GM19240 (cell line): ENCODE measurements around the gene PRORP.
"Not testable (repeated sequence)": the region's sequence is repeated elsewhere in the genome, so short reads cannot be mapped to it uniquely, and the experiment has no call there.

Experiments used
- DNase-seq: peaks from one replicate; pipeline ENCODE4 v3.0.0; 2011; ENCODE audit warnings: low spot score; ENCODE audit not compliant: insufficient read length

The PRORP gene

GRCh38 chr14:35121887-35122695 is at the start of gene PRORP, which contains the start of gene PPP2R3C:
TSS of gene PRORP (plus strand) at chr14:35122552. CDS start at chr14:35123246, 694 bp downstream.
TSS of gene PPP2R3C (minus strand) at chr14:35121990. CDS start at chr14:35121959, 31 bp downstream.
- DNase-seq, result peak; percentile 80

- no peak for DNase-seq
Observed at GRCh38 chr14:35073486-35073885, 48.9 kb upstream of the PRORP start.

- no peak for DNase-seq
Observed at GRCh38 chr14:35078082-35078481, 44.3 kb upstream of the PRORP start.

GRCh38 chr14:35079742-35080141 is 42.6 kb upstream of the PRORP start:
- DNase-seq, result no peak

DNA sequence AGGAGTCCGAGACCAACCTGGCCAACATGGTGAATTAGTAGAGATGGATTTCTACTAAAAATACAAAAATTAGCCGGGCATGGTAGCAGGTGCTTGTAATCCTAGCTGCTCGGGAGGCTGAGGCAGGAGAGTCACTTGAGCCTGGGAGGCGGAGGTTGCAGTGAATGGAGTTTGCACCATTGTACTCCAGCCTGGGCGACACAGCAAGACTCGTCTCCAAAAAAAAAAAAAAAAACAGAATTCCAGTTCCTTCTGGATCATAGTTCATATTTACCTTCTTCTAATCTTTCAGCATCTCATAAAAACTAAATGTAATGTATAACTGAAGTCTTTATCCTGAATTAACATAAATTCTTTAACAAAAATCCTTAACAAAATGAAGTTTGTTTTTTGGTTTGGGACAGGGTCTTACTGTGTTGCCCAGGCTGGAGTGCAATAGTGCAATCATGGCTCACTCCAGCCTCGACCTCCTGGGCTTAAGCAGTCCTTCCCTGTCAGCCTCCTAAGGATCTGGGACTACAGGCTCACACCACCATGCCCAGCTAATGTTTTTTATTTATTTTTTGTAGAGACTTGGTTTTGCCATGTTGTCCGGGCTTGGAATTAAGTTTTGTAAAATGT is 38.7 kb upstream of the PRORP start:
- no peak for DNase-seq

- no peak for DNase-seq
Observed at GRCh38 chr14:35085441-35085840, 36.9 kb upstream of the PRORP start.

- no peak for DNase-seq
Observed at GRCh38 chr14:35088514-35088913, 33.8 kb upstream of the PRORP start.

GRCh38 chr14:35094645-35095044 is 27.7 kb upstream of the PRORP start:
- not testable (repeated sequence) for DNase-seq

DNA sequence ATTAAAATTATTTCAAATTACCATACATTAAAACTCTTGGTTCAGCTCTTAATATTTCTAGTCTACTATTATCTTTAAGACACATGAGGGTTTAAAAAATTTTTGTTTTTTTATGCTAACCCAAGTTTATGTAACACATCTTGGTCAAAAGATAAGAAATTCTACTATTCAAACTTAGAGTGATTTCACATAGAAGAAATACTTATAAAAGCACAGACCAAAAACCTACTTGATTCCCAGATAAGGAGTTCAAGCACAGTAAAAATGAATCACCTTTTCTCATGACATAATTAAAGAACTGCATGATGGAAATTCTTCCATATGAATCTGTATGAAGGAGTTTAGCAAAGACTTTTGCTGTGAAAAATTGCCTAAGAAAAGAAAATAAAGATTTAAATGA is 14.5 kb upstream of the PRORP start:
- DNase-seq, result no peak

DNA sequence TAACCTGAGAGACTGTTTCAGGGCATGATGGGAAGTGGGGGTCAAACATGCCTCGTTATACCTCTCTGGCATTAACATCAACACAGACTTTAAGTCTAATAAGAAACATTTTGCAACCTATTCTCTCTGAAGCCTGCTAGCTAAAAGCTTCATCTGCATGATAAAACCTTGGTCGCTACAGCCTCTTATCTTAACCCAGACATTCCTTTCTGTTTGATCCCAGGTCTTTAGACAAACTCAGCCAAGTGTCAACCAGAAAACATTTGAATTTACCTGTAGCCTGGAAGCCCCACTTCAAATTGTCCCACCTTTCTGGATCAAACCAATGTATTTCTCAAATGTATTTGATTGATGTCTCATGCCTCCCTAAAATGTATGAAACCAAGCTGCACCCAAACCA is 9.7 kb upstream of the PRORP start:
- DNase-seq, result no peak

DNA sequence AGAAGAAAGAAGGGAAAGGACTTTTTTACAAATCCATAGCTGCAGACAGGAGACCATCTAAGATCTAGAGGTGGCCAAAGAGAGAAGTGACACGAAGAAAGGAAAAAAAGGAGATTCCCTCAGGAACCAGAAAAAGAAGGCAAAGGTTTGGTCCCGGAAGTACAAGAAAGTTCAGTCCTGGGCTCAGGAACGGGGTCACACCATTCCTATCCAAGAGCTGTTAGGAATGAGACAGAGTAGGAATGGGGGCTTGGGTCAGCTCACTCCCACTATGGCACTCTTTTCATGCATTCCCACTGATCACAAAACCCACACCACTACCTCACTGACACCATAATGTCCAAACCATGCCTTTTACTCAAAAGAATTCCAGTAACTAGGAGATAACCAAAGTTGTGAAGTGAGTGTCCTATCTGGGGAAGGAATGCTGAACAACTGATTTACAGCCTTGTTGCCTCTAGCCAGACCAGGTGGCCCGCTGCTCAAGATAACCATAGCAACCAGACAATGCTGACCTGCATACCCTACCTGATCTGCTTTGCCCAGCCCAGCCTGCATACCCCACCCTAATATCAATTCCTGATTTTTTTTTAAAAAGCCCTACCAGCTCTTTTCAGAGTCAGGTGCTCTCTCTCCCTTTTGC is 8.9 kb upstream of the PRORP start:
- DNase-seq, result no peak

DNA sequence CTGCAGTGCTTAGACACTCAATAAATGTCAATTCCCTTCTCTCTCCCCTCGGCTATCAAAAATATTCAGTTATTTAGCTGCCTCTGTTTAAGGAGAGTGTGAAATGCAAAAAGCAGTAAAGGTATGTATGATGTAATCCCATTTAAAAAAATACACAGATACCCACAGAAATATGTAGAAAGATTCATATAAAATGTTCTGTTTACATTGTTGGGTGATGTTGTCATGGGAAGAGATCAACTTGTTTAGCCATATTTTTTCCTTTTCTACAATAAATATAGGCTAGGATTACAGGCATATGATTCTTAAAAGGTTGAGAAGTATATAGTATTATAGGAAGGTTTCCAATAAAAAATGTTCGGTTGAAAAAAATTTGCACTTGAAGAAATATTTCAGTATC is 8.3 kb upstream of the PRORP start:
- DNase-seq, result no peak

GRCh38 chr14:35116242-35116641 is 6.1 kb upstream of the PRORP start:
- DNase-seq, result no peak

- no peak for DNase-seq
Observed at GRCh38 chr14:35117112-35117511, 5.2 kb upstream of the PRORP start.

- no peak for DNase-seq
Observed at GRCh38 chr14:35121026-35121886, 1.1 kb upstream of the PRORP start.

DNA sequence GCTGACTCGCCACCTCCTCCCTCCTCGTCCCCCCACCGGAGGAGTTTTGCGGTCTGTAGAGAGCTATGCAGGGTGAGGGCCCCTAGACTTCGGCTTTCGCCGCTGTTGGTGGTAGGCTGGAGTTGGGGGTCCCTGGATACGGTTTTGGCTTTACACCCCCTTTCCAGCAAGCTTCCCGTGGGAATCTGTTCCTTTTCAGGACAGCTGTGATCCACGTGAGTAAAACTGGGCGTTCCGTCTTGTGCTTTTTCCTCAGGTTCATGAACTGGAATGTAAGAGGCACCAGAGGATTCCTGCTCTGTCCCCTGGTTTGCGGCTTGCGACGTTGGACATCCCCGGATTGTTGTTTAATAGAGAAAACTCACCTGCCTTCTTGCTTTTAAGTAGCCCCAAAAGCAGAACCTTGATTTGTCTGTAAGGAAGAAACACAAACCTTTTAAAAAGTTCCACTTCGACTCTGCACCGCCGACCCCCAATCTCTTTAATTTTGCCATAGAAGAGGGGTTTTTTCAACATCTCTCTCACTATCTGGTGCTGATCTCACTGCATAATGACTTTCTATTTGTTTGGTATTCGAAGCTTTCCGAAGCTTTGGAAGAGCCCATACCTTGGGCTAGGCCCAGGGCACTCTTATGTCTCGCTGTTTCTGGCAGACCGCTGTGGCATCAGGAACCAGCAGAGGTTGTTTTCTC is 490 bp downstream of the PRORP start:
- DNase-seq, result no peak

DNA sequence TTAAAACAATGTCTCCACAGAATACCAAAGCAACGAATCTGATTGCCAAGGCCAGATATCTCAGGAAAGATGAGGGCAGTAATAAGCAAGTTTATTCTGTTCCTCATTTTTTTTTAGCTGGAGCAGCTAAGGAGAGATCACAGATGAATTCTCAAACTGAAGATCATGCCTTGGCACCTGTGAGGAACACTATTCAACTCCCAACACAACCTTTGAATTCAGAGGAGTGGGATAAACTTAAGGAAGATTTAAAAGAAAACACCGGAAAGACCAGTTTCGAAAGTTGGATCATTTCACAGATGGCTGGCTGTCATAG is 994 bp downstream of the PRORP start:
- DNase-seq, result no peak

DNA sequence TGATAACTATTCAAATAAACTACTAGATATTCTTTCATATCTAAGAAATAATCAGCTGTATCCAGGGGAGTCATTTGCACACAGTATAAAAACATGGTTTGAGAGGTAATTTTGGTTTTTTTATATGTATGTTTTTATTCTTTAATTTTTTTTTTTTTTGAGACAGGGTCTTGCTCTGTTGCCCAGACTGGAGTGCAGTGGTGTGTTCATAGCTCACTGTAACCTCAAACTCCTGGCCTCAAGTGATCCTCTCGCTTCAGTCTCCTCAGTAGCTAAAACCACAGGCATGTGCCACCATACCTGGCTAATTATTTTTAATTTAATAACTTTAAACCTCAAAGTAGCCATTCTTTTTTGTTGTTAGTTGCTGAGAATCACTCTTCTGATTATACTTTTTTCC is 1.8 kb downstream of the PRORP start:
- DNase-seq, result no peak

- DNase-seq, result no peak
Observed at GRCh38 chr14:35133542-35134328, 11.4 kb downstream of the PRORP start.
